Psoas muscle (tissue), 8 donors: Measurements from ENCODE around the gene HASPIN. TPM values are rescaled to one million over a fixed set of nuclear protein-coding genes. Genes with fewer than 3 reads are reported as not detected.

ENCODE experiments used
- ATAC-seq, 4 donors: fragments of 200-7000 bp; cut with Tn5 transposase; one replicate each; pipeline ENCODE4 v1.9.1; 2020; ENCODE audit warnings: moderate library complexity in 3 of 4, mild to moderate bottlenecking in 2 of 4
- DNase-seq, 2 donors: peaks; one replicate each; pipeline ENCODE4 v3.0.0-alpha.2; 2020
- H3K27ac ChIP-seq: fragments of 200-600 bp; one replicate; pipeline ENCODE4 v1.8.0; 2022
- H3K27me3 ChIP-seq, 3 donors: fragments of 200-600 bp in 1 of 3; one replicate each; pipeline versions ENCODE4 v1.6.1 to v1.8.0; 2013 to 2022; ENCODE audit warnings: low read length in 2 of 3, mild to moderate bottlenecking in 2 of 3, moderate library complexity in 1 of 3; ENCODE audit not compliant: insufficient read depth in 3 of 3
- H3K36me3 ChIP-seq, 2 donors: fragments of 200-600 bp in 1 of 2; one replicate each; pipeline versions ENCODE4 v1.6.1 to v1.8.0; 2013 to 2022; ENCODE audit warnings: low read depth in 1 of 2, mild to moderate bottlenecking in 1 of 2, moderate library complexity in 1 of 2; ENCODE audit not compliant: insufficient read depth in 1 of 2
- H3K4me1 ChIP-seq: fragments of 200-600 bp; one replicate; pipeline ENCODE4 v1.8.0; 2022
- H3K4me3 ChIP-seq: fragments of 200-600 bp; one replicate; pipeline ENCODE4 v1.8.0; 2022; ENCODE audit warnings: mild to moderate bottlenecking
- H3K9me3 ChIP-seq: fragments of 200-600 bp; one replicate; pipeline ENCODE4 v1.8.0; 2022
- WGBS, 3 donors: extraction: QIAGEN DNeasy Blood & Tissue Kit; methylation state at CpG; one replicate each; pipeline versions ENCODE4 v1.1.6 to v1.1.7; 2013; 5-methylcytosine and 5-hydroxymethylcytosine counted together
- intact Hi-C, 2 donors: fragments of 100-400 bp; cut with DNase I; formaldehyde crosslinking; loops; one replicate each; pipeline versions ENCODE4 v1.11.0 to v1.14.2; 2022
- polyA plus RNA-seq, 3 donors: library from polyadenylated mRNA; stranded (reverse); fragments of 200-250 nt; gene quantifications; one replicate each; pipeline ENCODE4 v1.2.3, GENCODE V29; 2013
- total RNA-seq, 4 donors: library from RNA; stranded (reverse); fragmentation: NEBNext Ultra II Directional in 2 of 4; extraction: Animal tissue kit (Norgen Biotek cat#: 25700) in 2 of 4; gene quantifications; one replicate each; pipeline versions ENCODE4 v1.2.1 to v1.2.4, GENCODE V29; 2021 to 2023
- TF ChIP-seq, protein P1 (sequence below): fragments of 200-600 bp; IDR thresholded peaks from one replicate; pipeline ENCODE4 v1.8.0; 2022; ENCODE audit warnings: antibody characterized with exemption
- donor health status: healthy with polysubstance abuse.
- donor health status: DM: no; HTN: no; CAD: no; lungs with moderate emphysema.
- donor health status: Bipolar disorder and iron deficiency.
- donor health status: healthy.
- donor health status: DM: yes; HTN: yes; CAD: no.
- donor health status: DM: no; HTN: no; CAD: no.
- donor health status: DM: no; HTN: no; CAD: no.
- donor health status: DM: yes; HTN: yes; CAD: no.

Gene HASPIN
- total and polyA plus RNA-seq, 7 donors = 0.15 to 2.7 (median 1.1) TPM

DNA sequence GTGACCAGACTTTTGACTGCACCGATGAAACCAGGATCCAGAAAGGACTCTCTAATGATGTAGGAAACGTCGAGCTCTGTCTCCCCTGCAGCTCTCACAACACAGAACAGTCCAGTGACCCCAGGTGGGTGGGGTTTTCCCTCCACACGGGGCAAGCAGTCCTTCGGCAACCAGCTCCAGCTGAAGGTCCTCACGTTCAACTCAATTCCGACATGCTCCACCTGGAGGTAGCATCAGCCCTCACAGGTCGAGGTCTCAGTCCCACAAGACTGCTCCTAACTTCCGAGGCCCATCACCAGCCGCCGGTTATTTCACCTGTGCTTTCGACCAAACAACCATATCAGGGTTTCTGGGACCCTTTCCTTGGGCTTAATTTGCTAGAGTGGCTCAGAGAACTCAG is 49.1 kb downstream of the HASPIN start:
- Histone ChIP-seq H3K4me1 (no peaks in the 10 kb centered on the region), H3K36me3 (no peaks in the 10 kb centered on the region), H3K27me3 (peaks cover 0 to 3% (median 0%) of the 10 kb centered on the region in 3 donors), H3K4me3 (no peak overlapping the region), H3K27ac (no peak overlapping the region), H3K9me3 (no peaks in the 10 kb centered on the region)
- DNase-seq (no peak), ATAC-seq (no peak)
- WGBS, 3 donors = 66 to 68% (median 68%) methylated on average over 12 of the region's 12 CpGs
- intact Hi-C loops = no loop called here
- TF ChIP-seq, protein P1, sequence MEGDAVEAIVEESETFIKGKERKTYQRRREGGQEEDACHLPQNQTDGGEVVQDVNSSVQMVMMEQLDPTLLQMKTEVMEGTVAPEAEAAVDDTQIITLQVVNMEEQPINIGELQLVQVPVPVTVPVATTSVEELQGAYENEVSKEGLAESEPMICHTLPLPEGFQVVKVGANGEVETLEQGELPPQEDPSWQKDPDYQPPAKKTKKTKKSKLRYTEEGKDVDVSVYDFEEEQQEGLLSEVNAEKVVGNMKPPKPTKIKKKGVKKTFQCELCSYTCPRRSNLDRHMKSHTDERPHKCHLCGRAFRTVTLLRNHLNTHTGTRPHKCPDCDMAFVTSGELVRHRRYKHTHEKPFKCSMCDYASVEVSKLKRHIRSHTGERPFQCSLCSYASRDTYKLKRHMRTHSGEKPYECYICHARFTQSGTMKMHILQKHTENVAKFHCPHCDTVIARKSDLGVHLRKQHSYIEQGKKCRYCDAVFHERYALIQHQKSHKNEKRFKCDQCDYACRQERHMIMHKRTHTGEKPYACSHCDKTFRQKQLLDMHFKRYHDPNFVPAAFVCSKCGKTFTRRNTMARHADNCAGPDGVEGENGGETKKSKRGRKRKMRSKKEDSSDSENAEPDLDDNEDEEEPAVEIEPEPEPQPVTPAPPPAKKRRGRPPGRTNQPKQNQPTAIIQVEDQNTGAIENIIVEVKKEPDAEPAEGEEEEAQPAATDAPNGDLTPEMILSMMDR = no peak

DNA sequence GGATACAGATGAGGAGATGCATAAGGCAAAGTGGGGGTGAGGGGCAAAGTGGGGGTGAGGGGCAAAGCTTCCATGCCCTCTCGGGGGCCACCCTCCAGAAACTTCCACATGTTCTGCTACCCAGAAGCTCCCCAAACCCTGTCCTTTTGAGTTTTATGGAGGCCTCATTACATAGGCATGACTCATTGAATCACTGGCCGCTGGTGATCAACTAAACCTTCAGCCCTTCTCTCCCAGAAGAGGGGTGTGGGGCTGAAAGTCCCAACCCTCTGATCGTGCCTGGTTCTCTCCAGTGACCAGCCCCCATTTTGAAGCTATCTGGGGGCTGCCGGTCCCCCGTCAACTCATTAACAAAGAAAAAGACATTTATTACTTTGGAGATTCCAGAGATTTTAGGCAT is 49.8 kb downstream of the HASPIN start:
- H3K36me3 ChIP-seq = no peaks in the 10 kb centered on the region
- H3K9me3 ChIP-seq = no peaks in the 10 kb centered on the region
- TF ChIP-seq, protein P1 = no peak
- DNase-seq (no peak), ATAC-seq (no peak)
- no peak overlapping the region for H3K27ac ChIP-seq
- H3K27me3 ChIP-seq = peaks cover 0 to 3% (median 0%) of the 10 kb centered on the region in 3 donors
- intact Hi-C loops = no loop called here
- 72 to 79% (median 73%) methylated on average over 5 of the region's 5 CpGs for WGBS, 3 donors
- H3K4me1 ChIP-seq = no peaks in the 10 kb centered on the region
- no peak overlapping the region for H3K4me3 ChIP-seq

GRCh38 chr17:3773966-3774365 is 50.3 kb downstream of the HASPIN start:
- H3K27ac ChIP-seq = no peak overlapping the region
- peaks cover 0 to 3% (median 0%) of the 10 kb centered on the region in 3 donors for H3K27me3 ChIP-seq
- H3K36me3 ChIP-seq = no peaks in the 10 kb centered on the region
- 94 to 100% (median 97%) methylated on average over 3 of the region's 3 CpGs for WGBS, 3 donors
- DNase-seq (no peak), ATAC-seq (no peak)
- H3K4me1 ChIP-seq = no peaks in the 10 kb centered on the region
- TF ChIP-seq, protein P1 = no peak
- no peak overlapping the region for H3K4me3 ChIP-seq
- H3K9me3 ChIP-seq = no peaks in the 10 kb centered on the region
- intact Hi-C loops = no loop called here

Other genes with a start within 250 kb of the HASPIN start
- 1 to 10 TPM; 2.9 to 4.8 (median 3.9) TPM for gene ASPA, start 247.9 kb upstream of the HASPIN start, total RNA-seq
- gene ASPA, start 247.9 kb upstream of the HASPIN start, polyA plus RNA-seq = 1 to 10 TPM in 2 of 3 donors, under 1 TPM in 1; 0.68 to 2.3 (median 1.2) TPM
- 10 to 100 TPM in 1 of 4 donors, 1 to 10 TPM in 1, under 1 TPM in 2; 0.71 to 10.1 (median 1.1) TPM for gene TRPV3, start 166.1 kb upstream of the HASPIN start, total RNA-seq
- under 1 TPM; 0.32 to 0.38 (median 0.36) TPM for gene TRPV3, start 166.1 kb upstream of the HASPIN start, polyA plus RNA-seq
- gene TRPV1, start 114.5 kb upstream of the HASPIN start, total RNA-seq = 1 to 10 TPM; 1.4 to 3.6 (median 2.7) TPM
- 1 to 10 TPM; 1.8 to 4.8 (median 3.1) TPM for gene TRPV1, start 114.5 kb upstream of the HASPIN start, polyA plus RNA-seq
- 1 to 10 TPM; 1.7 to 3.8 (median 2.3) TPM for gene SHPK, start 87.7 kb upstream of the HASPIN start, total RNA-seq
- 1 to 10 TPM; 2.0 to 2.5 (median 2.2) TPM for gene SHPK, start 87.7 kb upstream of the HASPIN start, polyA plus RNA-seq
- 10 to 100 TPM; 10.1 to 14.9 (median 11.0) TPM for gene CTNS, start 87.1 kb upstream of the HASPIN start, total RNA-seq
- 10 to 100 TPM in 1 of 3 donors, 1 to 10 TPM in 2; 7.3 to 32.7 (median 9.2) TPM for gene CTNS, start 87.1 kb upstream of the HASPIN start, polyA plus RNA-seq
- gene TAX1BP3, start 55.3 kb upstream of the HASPIN start, total RNA-seq = 10 to 100 TPM; 20.4 to 23.9 (median 22.8) TPM
- gene TAX1BP3, start 55.3 kb upstream of the HASPIN start, polyA plus RNA-seq = 10 to 100 TPM; 30.3 to 75.7 (median 40.1) TPM
- gene EMC6, start 55.1 kb upstream of the HASPIN start, total RNA-seq = 100 to 1,000 TPM in 1 of 4 donors, 10 to 100 TPM in 3; 91.6 to 135 (median 97.0) TPM
- 100 to 1,000 TPM; 247 to 270 (median 264) TPM for gene EMC6, start 55.1 kb upstream of the HASPIN start, polyA plus RNA-seq
- gene P2RX5, start 27.7 kb upstream of the HASPIN start, total RNA-seq = 10 to 100 TPM; 29.7 to 76.7 (median 35.7) TPM
- gene P2RX5, start 27.7 kb upstream of the HASPIN start, polyA plus RNA-seq = 100 to 1,000 TPM in 1 of 3 donors, 10 to 100 TPM in 2; 15.5 to 138 (median 30.5) TPM
- gene ITGAE, start 77.3 kb downstream of the HASPIN start, total RNA-seq = 10 to 100 TPM; 13.8 to 23.6 (median 17.4) TPM
- 10 to 100 TPM; 33.8 to 47.8 (median 35.5) TPM for gene ITGAE, start 77.3 kb downstream of the HASPIN start, polyA plus RNA-seq
- gene NCBP3, start 122.3 kb downstream of the HASPIN start, total RNA-seq = 10 to 100 TPM; 10.9 to 23.5 (median 17.7) TPM
- gene NCBP3, start 122.3 kb downstream of the HASPIN start, polyA plus RNA-seq = 10 to 100 TPM in 1 of 3 donors, 1 to 10 TPM in 2; 9.3 to 15.1 (median 9.9) TPM
- gene CAMKK1, start 169.2 kb downstream of the HASPIN start, total RNA-seq = 1 to 10 TPM in 3 of 4 donors, under 1 TPM in 1; 0.92 to 2.3 (median 1.8) TPM
- gene CAMKK1, start 169.2 kb downstream of the HASPIN start, polyA plus RNA-seq = 1 to 10 TPM in 2 of 3 donors, under 1 TPM in 1; 0.91 to 1.5 (median 1.3) TPM
- gene P2RX1, start 192.6 kb downstream of the HASPIN start, total RNA-seq = under 1 TPM; 0.18 to 0.94 (median 0.32) TPM
- gene P2RX1, start 192.6 kb downstream of the HASPIN start, polyA plus RNA-seq = under 1 TPM; 0.06 to 0.13 (median 0.07) TPM
- 1 to 10 TPM; 2.9 to 3.4 (median 3.1) TPM for gene ATP2A3, start 240.5 kb downstream of the HASPIN start, total RNA-seq
- 1 to 10 TPM; 1.2 to 3.8 (median 1.7) TPM for gene ATP2A3, start 240.5 kb downstream of the HASPIN start, polyA plus RNA-seq